ENCODE results near the gene SYCP2.

- TF ChIP-seq CTCF (conservative IDR thresholded peaks at IDR 0.05 in 1 of 2, IDR thresholded peaks at IDR 0.05 in 1 of 2; ENCODE audit: low read depth in 1 of 2, low read length in 2 of 2): no peak
- TF ChIP-seq EZH2 (IDR thresholded peaks at IDR 0.05; ENCODE audit: low read length, missing control alignments): no peak
These were observed 45.4 kb downstream of the SYCP2 start for GRCh38 chr20:59888050-59888449.

Data from fibroblast of lung (primary cell).